Astrocyte (in vitro differentiated cells and primary cell): Measurements from ENCODE around the gene SH3BP2. TPM values are rescaled to one million over a fixed set of nuclear protein-coding genes. Genes with fewer than 3 reads are reported as not detected.

Experiments used
- DNase-seq: peaks from one replicate; pipeline ENCODE4 v3.0.0-alpha.2; 2010; ENCODE audit warnings: low read depth
- FAIRE-seq: peaks from 2 replicates; lab custom pipeline; 2011; peaks lifted over from hg19 to GRCh38; lab: Jason Lieb, UNC
- H2AFZ ChIP-seq: 2 replicates; pipeline ENCODE4 v1.6.0; 2012; ENCODE audit warnings: low read depth, low read length, inconsistent platforms
- H3K27ac ChIP-seq: 2 replicates; pipeline ENCODE4 v1.5.1; 2011; ENCODE audit warnings: low read depth, low read length, inconsistent platforms
- H3K27me3 ChIP-seq: 2 replicates; pipeline ENCODE4 v1.6.0; 2011; ENCODE audit warnings: low read length, inconsistent platforms; ENCODE audit not compliant: insufficient read depth
- H3K36me3 ChIP-seq: 2 replicates; pipeline ENCODE4 v1.5.1; 2011; ENCODE audit warnings: low read length, inconsistent platforms; ENCODE audit not compliant: insufficient read depth
- H3K4me1 ChIP-seq: 2 replicates; pipeline ENCODE4 v1.5.1; 2011; ENCODE audit warnings: low read length, inconsistent platforms; ENCODE audit not compliant: insufficient read depth
- H3K4me2 ChIP-seq: 2 replicates; pipeline ENCODE4 v1.6.0; 2012; ENCODE audit warnings: low read length, inconsistent platforms
- H3K4me3 ChIP-seq: 2 replicates; pipeline ENCODE4 v1.5.1; 2011; ENCODE audit warnings: low read depth, mild to moderate bottlenecking, low read length, inconsistent platforms; ENCODE audit not compliant: insufficient read depth
- H3K79me2 ChIP-seq: 2 replicates; pipeline ENCODE4 v1.6.0; 2012; ENCODE audit warnings: mild to moderate bottlenecking, low read length, inconsistent platforms; ENCODE audit not compliant: insufficient read depth
- H3K9ac ChIP-seq: 2 replicates; pipeline ENCODE4 v1.6.0; 2012; ENCODE audit warnings: mild to moderate bottlenecking, low read length, inconsistent platforms
- H3K9me3 ChIP-seq: 2 replicates; pipeline ENCODE4 v1.5.1; 2012; ENCODE audit warnings: low read depth, mild to moderate bottlenecking, low read length, inconsistent platforms; ENCODE audit not compliant: insufficient read depth
- H4K20me1 ChIP-seq: 2 replicates; pipeline ENCODE4 v1.6.0; 2012; ENCODE audit warnings: low read length, inconsistent platforms; ENCODE audit not compliant: insufficient read depth
- H3K27ac Mint-ChIP-seq: one replicate; pipeline ENCODE4 v1.8.0; 2021; ENCODE audit warnings: mild to moderate bottlenecking, mixed read lengths; ENCODE audit not compliant: unreplicated experiment
- H3K27me3 Mint-ChIP-seq: one replicate; pipeline ENCODE4 v1.8.0; 2021; ENCODE audit warnings: low read depth, mixed read lengths; ENCODE audit not compliant: unreplicated experiment
- H3K36me3 Mint-ChIP-seq: one replicate; pipeline ENCODE4 v1.8.0; 2021; ENCODE audit warnings: low read depth, mixed read lengths; ENCODE audit not compliant: unreplicated experiment
- H3K4me1 Mint-ChIP-seq: one replicate; pipeline ENCODE4 v1.8.0; 2021; ENCODE audit warnings: low read depth, mixed read lengths; ENCODE audit not compliant: unreplicated experiment
- H3K4me3 Mint-ChIP-seq: one replicate; pipeline ENCODE4 v1.8.0; 2021; ENCODE audit warnings: mild to moderate bottlenecking, moderate library complexity, mixed read lengths; ENCODE audit not compliant: unreplicated experiment
- H3K9me3 Mint-ChIP-seq: one replicate; pipeline ENCODE4 v1.8.0; 2021; ENCODE audit warnings: mild to moderate bottlenecking, mixed read lengths; ENCODE audit not compliant: unreplicated experiment
- CTCF ChIP-seq: IDR thresholded peaks from 2 replicates; pipeline ENCODE4 v1.5.1; 2011; ENCODE audit warnings: low read depth, mild to moderate bottlenecking, inconsistent platforms, low read length, moderate library complexity; ENCODE audit not compliant: insufficient read depth
- EZH2 ChIP-seq: IDR thresholded peaks from 2 replicates; pipeline ENCODE4 v1.6.1; 2012; ENCODE audit warnings: mild to moderate bottlenecking, low read length, inconsistent platforms; ENCODE audit not compliant: insufficient read depth
- total RNA-seq: library from RNA; stranded (reverse); gene quantifications from 2 replicates; pipeline ENCODE4 v1.2.1, GENCODE V29; 2021

SH3BP2 gene
- total RNA-seq, 1 donor from 2014 or later, result 33.7 TPM

- no peaks in the 10 kb centered on the region for H3K27me3 ChIP-seq
- Mint-ChIP-seq H3K36me3 (peaks cover 19% of the 10 kb centered on the region), H3K27ac (no peak overlapping the region), H3K4me3 (no peak overlapping the region), H3K27me3 (no peaks in the 10 kb centered on the region), H3K9me3 (no peaks in the 10 kb centered on the region), H3K4me1 (peaks cover 20% of the 10 kb centered on the region)
- no peak for FAIRE-seq
- H3K27ac ChIP-seq, result no peak overlapping the region
- TF ChIP-seq CTCF (no peak), EZH2 (no peak)
- H3K79me2 ChIP-seq, result peaks cover 62% of the 10 kb centered on the region
- no peak overlapping the region for H3K4me3 ChIP-seq
- no peak for DNase-seq
- no peak overlapping the region for H3K4me2 ChIP-seq
- H3K4me1 ChIP-seq, result peaks cover 22% of the 10 kb centered on the region
- H3K9ac ChIP-seq, result no peak overlapping the region
- peaks cover 2% of the 10 kb centered on the region for H3K36me3 ChIP-seq
- no peak overlapping the region for H2AFZ ChIP-seq
- peaks cover 68% of the 10 kb centered on the region for H4K20me1 ChIP-seq
- H3K9me3 ChIP-seq, result no peaks in the 10 kb centered on the region
These were observed 41.9 kb upstream of the SH3BP2 start for GRCh38 chr4:2750719-2751605.

- peaks cover 10% of the 10 kb centered on the region for H3K36me3 Mint-ChIP-seq
- H4K20me1 ChIP-seq, result peaks cover 51% of the 10 kb centered on the region
- no peak overlapping the region for H3K4me3 Mint-ChIP-seq
- no peak overlapping the region for H2AFZ ChIP-seq
- no peak for TF ChIP-seq CTCF
- no peak for TF ChIP-seq EZH2
- peaks cover 2% of the 10 kb centered on the region for H3K4me1 Mint-ChIP-seq
- peaks cover 9% of the 10 kb centered on the region for H3K4me1 ChIP-seq
- H3K9me3 Mint-ChIP-seq, result no peaks in the 10 kb centered on the region
- H3K36me3 ChIP-seq, result no peaks in the 10 kb centered on the region
- H3K27me3 Mint-ChIP-seq, result no peaks in the 10 kb centered on the region
- H3K27ac ChIP-seq, result no peak overlapping the region
- no peaks in the 10 kb centered on the region for H3K27me3 ChIP-seq
- H3K27ac Mint-ChIP-seq, result no peak overlapping the region
- DNase-seq (no peak), FAIRE-seq (no peak)
- H3K9me3 ChIP-seq, result no peaks in the 10 kb centered on the region
- no peak overlapping the region for H3K9ac ChIP-seq
- H3K4me3 ChIP-seq, result no peak overlapping the region
- no peak overlapping the region for H3K4me2 ChIP-seq
- peaks cover 62% of the 10 kb centered on the region for H3K79me2 ChIP-seq
These were observed 39.4 kb upstream of the SH3BP2 start for GRCh38 chr4:2753436-2753835.
